ENCODE results near the gene RHBDL1. TPM values are rescaled to one million over a fixed set of nuclear protein-coding genes. Genes with fewer than 3 reads are reported as not detected.

RHBDL1 gene
- total and polyA plus RNA-seq, 9 of the 15 experiments (the other 6 are each of a cell fraction or from before 2014, with no cell fraction given), result 0.03 to 5.6 (median 1.3) TPM; not detected in 1

DNA sequence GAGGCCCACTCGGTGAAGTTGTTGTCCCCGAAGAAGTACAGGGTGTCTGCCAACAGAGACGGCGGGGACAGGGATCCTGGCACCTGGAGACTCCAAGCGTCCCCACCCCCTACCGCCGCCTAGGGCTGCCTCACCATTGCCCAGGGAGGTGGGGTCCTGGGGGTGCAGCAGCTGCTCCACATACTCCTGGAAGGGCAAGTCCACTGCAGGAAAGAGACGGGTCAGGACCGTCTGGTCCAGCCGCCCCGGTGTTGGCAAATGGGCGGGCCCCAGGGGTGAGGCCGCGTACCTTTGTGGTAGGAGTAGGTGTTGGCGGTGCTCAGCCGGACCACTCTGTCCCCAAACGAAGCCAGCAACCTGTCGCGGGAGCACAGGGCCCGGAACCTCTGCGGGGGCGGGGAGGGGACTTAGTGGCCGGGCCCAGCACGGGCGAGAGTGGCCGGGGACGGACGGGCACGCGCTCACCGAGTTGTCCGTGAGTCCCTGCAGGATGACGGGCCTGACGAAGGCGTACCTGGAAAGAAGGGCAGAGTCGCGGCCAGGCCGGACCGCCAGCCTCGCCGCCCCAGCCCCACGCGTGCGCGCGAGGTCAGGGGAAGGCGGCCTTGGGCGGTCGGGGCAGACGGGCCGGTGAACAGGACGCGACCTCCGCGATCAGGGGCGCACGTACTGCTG lies 8.1 kb downstream of the RHBDL1 start:
- Histone ChIP-seq H3K9ac (ENCODE audit: insufficient read depth in 1 of 2, low read depth in 2 of 2, low read length in 2 of 2) (peak overlapping the region; percentile 71 to 98), H3K36me3 (ENCODE audit: control insufficient read depth, insufficient read depth, low read length) (peaks cover 61% of the 10 kb centered on the region), H3K4me3 (peak overlapping the region; percentile 98), H3K9me1 (ENCODE audit: control insufficient read depth, insufficient read depth, low read length) (peaks cover 11% of the 10 kb centered on the region), H4K20me1 (replicated peaks; ENCODE audit: control insufficient read depth, insufficient read depth, low read length) (peaks cover 21% of the 10 kb centered on the region), H3K4me1 (replicated peaks in 1 of 2; ENCODE audit: control insufficient read depth in 2 of 2, insufficient read depth in 2 of 2, low read length in 2 of 2) (peaks cover 32 to 96% of the 10 kb centered on the region in 2 experiments), H3K27ac (ENCODE audit: extremely low read depth, low read depth, low read length) (peak overlapping the region; percentile 88), H3K79me2 (ENCODE audit: control insufficient read depth, insufficient read depth, low read length) (peaks cover 41% of the 10 kb centered on the region), H2AFZ (ENCODE audit: low read depth, low read length) (peak overlapping the region; percentile 24; the same call in 1 of the 2 replicates), H3K9me3 (replicated peaks; ENCODE audit: control insufficient read depth, insufficient read depth, low read depth, low read length) (no peaks in the 10 kb centered on the region), H3K27me3 (ENCODE audit: control insufficient read depth in 2 of 2, insufficient read depth in 2 of 2, low read length in 2 of 2) (no peaks in the 10 kb centered on the region), H3K4me2 (ENCODE audit: insufficient read depth, low read length) (peak overlapping the region; percentile 75)
- FAIRE-seq (no peak), DNase-seq (ENCODE audit: extremely low read depth in 1 of 4, low spot score in 3 of 4) (peak in 3 of 4 experiments; percentile 23 to 70 (median 32)), ATAC-seq (peak; percentile 6)
- WGBS (ENCODE audit: insufficient coverage, low coverage, missing lambda C conversion rate), result 3% methylated on average over 49 of the region's 57 CpGs
- BruUV-seq (replicated peaks), result no TSS peak
- POLR2A ChIA-PET, result interaction anchor here (0.6 to 0.8 kb wide), 5 partner anchors 8 to 441 kb away, joined by 3 to 6 read pairs (median 3); partner anchors contain the start of gene RHBDL1
- intact Hi-C loops (cut with micrococcal nuclease), result loop anchor here (5.0 kb wide), 1 partner anchor 286 kb away; the partner anchor contains the start of gene NME4
- in situ Hi-C loops (cut with MboI), result no loop called here
- CTCF ChIA-PET (ENCODE audit: low intra/inter-chr PET ratio), result no interaction called here
- TF ChIP-seq ZNF311 (CRISPR knock-in tag; IDR thresholded peaks at IDR 0.05) (no peak), CBX3 (IDR thresholded peaks at IDR 0.05; ENCODE audit: borderline replicate concordance in 1 of 2, low read length in 2 of 2) (no peak), SIRT6 (IDR thresholded peaks at IDR 0.05; ENCODE audit: low read depth, low read length) (no peak), GATAD2B (IDR thresholded peaks at IDR 0.05; ENCODE audit: borderline replicate concordance) (no peak), RAD21 (CRISPR knock-in tag; conservative IDR thresholded peaks at IDR 0.05 in 1 of 2, IDR thresholded peaks at IDR 0.05 in 1 of 2) (no peak), SRSF7 (optimal IDR thresholded peaks at IDR 0.05; ENCODE audit: low read depth, low read length) (no peak), ZEB2 (IDR thresholded peaks at IDR 0.05) (no peak), GABPA (tag; conservative IDR thresholded peaks at IDR 0.05; ENCODE audit: low read depth) (no peak), FOXM1 (IDR thresholded peaks at IDR 0.05; ENCODE audit: low read depth) (no peak), FOXM1 (CRISPR knock-in tag; IDR thresholded peaks at IDR 0.05; ENCODE audit: low read depth) (peak; percentile 71; the same call in 1 of the 2 replicates)
- TF ChIP-seq, protein P1, sequence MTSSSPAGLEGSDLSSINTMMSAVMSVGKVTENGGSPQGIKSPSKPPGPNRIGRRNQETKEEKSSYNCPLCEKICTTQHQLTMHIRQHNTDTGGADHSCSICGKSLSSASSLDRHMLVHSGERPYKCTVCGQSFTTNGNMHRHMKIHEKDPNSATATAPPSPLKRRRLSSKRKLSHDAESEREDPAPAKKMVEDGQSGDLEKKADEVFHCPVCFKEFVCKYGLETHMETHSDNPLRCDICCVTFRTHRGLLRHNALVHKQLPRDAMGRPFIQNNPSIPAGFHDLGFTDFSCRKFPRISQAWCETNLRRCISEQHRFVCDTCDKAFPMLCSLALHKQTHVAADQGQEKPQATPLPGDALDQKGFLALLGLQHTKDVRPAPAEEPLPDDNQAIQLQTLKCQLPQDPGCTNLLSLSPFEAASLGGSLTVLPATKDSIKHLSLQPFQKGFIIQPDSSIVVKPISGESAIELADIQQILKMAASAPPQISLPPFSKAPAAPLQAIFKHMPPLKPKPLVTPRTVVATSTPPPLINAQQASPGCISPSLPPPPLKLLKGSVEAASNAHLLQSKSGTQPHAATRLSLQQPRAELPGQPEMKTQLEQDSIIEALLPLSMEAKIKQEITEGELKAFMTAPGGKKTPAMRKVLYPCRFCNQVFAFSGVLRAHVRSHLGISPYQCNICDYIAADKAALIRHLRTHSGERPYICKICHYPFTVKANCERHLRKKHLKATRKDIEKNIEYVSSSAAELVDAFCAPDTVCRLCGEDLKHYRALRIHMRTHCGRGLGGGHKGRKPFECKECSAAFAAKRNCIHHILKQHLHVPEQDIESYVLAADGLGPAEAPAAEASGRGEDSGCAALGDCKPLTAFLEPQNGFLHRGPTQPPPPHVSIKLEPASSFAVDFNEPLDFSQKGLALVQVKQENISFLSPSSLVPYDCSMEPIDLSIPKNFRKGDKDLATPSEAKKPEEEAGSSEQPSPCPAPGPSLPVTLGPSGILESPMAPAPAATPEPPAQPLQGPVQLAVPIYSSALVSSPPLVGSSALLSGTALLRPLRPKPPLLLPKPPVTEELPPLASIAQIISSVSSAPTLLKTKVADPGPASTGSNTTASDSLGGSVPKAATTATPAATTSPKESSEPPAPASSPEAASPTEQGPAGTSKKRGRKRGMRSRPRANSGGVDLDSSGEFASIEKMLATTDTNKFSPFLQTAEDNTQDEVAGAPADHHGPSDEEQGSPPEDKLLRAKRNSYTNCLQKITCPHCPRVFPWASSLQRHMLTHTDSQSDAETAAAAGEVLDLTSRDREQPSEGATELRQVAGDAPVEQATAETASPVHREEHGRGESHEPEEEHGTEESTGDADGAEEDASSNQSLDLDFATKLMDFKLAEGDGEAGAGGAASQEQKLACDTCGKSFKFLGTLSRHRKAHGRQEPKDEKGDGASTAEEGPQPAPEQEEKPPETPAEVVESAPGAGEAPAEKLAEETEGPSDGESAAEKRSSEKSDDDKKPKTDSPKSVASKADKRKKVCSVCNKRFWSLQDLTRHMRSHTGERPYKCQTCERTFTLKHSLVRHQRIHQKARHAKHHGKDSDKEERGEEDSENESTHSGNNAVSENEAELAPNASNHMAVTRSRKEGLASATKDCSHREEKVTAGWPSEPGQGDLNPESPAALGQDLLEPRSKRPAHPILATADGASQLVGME (CRISPR knock-in tag; IDR thresholded peaks at IDR 0.05), result no peak
- TF ChIP-seq, protein P2, sequence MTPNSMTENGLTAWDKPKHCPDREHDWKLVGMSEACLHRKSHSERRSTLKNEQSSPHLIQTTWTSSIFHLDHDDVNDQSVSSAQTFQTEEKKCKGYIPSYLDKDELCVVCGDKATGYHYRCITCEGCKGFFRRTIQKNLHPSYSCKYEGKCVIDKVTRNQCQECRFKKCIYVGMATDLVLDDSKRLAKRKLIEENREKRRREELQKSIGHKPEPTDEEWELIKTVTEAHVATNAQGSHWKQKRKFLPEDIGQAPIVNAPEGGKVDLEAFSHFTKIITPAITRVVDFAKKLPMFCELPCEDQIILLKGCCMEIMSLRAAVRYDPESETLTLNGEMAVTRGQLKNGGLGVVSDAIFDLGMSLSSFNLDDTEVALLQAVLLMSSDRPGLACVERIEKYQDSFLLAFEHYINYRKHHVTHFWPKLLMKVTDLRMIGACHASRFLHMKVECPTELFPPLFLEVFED (CRISPR knock-in tag; conservative IDR thresholded peaks at IDR 0.05), result 0 out of 2 replicates have a peak, but pooled peaks have one; percentile 53
- TF ChIP-seq, protein P3, sequence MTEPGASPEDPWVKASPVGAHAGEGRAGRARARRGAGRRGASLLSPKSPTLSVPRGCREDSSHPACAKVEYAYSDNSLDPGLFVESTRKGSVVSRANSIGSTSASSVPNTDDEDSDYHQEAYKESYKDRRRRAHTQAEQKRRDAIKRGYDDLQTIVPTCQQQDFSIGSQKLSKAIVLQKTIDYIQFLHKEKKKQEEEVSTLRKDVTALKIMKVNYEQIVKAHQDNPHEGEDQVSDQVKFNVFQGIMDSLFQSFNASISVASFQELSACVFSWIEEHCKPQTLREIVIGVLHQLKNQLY (CRISPR knock-in tag; conservative IDR thresholded peaks at IDR 0.05), result no peak

All from K562 (cell line).